Stimulated activated CD8-positive, alpha-beta memory T cell treated with anti-CD3 and anti-CD28 coated beads, Interleukin-12 subunit alpha, Interleukin-12 subunit beta, amount 100 ng/mL, for 24 hours (primary cell): Measurements from ENCODE around the gene ATP10A.

Experiments
- DNase-seq: peaks from one replicate; pipeline ENCODE4 v3.0.0-alpha.2; 2020; ENCODE audit errors: extremely low read depth

Gene ATP10A

GRCh38 chr15:25705433-25706115 lies 157.6 kb downstream of the ATP10A start:
- DNase-seq, result no peak

GRCh38 chr15:25703726-25704125 lies 159.4 kb downstream of the ATP10A start:
- no peak for DNase-seq

DNA sequence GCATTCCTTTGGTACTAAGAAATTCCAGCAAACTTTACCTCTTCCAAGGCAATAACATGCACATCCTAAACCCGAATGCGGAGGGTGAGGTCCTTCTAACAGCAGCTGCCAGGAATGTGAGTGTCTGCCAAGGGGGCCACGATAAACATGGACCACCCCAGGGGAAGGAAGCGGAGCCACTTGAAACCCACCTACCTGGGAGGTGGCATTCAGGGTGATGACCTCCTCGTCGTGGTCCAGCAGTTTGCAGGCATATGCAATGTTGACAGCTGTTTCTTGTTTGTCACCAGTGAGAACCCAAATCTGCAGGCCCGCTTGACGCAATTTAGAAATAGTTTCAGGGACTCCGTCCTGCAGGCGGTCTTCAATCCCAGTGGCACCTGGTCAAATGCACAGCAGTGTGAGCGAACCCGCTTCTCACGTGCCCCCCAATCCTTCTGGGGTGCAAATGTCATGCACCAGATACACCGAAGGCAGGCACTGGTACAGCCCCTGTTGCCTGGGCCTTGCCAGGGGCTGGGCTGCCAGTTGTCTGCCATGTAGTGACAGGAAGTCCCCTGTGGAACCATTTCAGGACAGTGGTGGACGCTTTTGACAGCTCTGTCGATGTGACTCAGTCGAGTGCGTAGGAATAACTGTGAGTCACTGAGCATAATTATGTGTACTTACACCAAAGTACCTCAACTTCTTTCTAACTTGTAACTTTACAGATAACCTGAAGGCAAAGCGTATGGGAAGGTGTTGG lies 161.2 kb downstream of the ATP10A start:
- DNase-seq, result no peak

DNA sequence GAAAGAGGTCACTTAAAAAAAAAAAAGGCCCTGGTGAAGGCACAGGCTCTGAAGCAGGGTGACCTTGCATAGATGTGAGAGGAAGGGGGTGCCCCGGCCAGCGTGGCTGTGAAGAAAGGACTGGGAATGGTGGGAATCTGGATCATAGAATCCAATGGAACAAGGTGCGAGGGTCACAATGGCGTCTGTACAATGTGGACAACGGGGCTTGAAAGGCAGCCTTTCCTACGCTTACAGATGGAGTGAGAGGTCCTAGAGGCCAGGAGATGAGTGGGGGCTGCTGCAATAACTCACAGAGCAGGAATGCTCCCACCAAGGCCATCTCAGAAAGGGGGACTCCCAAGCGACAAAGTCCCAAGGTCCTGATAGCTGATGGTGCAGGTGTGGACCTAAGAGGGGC lies 162.2 kb downstream of the ATP10A start:
- DNase-seq, result no peak

GRCh38 chr15:25697586-25697985 lies 165.5 kb downstream of the ATP10A start:
- DNase-seq, result no peak

GRCh38 chr15:25695875-25696760 lies 167.0 kb downstream of the ATP10A start:
- DNase-seq, result no peak

- no peak for DNase-seq
Observed at GRCh38 chr15:25694823-25695312, 168.3 kb downstream of the ATP10A start.

DNA sequence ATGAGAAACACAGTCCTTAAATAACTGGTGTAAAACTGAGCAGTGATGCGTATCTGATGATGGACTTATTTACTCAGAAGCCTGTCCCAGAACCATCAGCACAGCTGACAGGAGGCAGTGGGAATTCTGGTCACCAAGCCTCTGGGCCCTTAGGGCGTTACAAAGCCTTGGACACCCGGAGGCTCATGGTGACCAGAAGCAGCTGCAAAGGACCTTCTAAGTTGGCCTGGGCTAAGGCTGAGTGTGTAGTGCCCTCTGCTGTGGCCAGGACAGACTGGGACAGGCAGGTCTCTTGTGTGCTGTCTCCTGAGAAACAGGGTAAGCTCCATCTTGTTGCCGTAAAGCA lies 168.9 kb downstream of the ATP10A start:
- no peak for DNase-seq

GRCh38 chr15:25693321-25694238 lies 169.5 kb downstream of the ATP10A start:
- DNase-seq, result no peak

DNA sequence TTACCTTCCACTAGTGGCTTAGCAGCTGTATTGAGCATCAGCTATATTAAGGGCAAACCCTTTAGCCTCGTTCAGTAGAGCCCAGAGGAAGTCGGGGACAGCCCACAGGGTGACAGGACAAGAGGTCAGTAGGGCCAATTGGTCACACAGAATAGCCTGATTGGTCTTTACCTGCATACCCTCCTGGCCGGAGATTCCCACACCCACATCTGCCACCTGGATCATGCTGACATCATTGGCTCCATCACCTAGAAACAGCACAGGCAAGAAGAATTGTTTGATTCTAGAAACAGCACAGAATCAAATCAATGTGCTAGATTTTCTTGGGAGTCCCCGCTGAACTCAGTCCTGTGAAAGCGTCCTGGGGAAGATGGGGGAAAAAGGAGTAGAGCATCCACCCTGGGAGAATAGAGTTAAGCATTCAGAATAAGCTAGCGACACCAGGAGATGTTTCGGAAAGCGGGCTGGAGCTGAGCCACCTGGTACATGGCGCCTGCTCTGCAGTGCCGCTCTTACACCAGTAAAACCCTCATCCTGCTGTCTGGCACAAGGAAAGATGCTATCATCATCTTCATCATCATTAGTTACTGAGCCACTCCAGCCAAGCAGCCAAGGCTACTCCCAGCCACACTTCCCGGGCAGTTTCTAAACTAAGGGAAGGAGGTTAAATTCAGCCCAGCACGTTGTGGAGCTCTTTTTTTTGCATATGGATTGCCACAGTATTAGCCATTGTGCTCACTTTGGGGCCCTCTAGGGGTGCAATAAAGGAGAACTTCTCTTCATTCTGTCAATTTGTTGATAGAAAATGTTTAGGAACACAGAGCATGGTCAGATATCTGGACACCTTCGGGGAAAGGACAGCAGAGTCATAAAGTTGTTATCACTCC lies 171.3 kb downstream of the ATP10A start:
- no peak for DNase-seq

- DNase-seq, result no peak
Observed at GRCh38 chr15:25690673-25691543, 172.2 kb downstream of the ATP10A start.

DNA sequence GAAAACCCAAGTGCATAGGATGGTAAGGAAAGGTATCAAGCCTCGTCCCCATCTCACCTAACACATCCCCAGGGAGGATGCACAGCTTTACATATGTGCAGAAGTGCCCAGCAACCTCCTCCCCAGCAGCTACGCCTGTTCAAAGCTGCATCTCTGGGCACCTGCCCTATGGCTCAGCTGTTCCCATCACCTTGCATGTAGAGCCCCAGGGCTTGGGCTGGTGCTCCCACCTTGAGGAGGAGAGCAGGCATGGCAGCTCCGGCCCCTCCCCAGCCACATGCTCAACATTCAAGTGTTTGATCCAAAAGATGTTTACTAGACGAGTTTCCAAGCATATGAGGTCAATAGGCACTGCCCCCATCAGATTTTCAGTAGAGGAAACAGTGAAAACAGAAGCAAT lies 173.5 kb downstream of the ATP10A start:
- DNase-seq, result no peak

DNA sequence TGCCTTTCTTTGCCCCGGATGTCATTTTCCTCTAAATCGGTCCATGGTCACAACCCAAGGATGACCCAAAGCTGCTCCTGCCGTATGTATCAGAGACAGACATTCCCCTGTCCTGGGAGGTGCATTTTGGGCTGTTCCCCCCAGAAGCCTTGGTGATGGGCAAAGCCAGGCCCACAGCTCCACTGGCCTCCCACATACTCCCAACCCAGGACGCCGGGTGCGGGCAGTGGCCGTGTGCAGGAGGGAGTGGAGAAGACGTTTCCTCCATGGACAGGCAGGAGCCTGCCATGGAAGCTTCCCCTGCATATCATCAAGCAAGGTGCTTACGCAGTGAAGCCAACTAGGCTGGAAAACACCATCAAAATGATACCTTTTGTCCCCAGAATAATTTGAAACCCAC lies 175.0 kb downstream of the ATP10A start:
- DNase-seq, result no peak

- no peak for DNase-seq
Observed at GRCh38 chr15:25687689-25688088, 175.4 kb downstream of the ATP10A start.

GRCh38 chr15:25687276-25687675 lies 175.9 kb downstream of the ATP10A start:
- no peak for DNase-seq

- no peak for DNase-seq
Observed at GRCh38 chr15:25686780-25687179, 176.3 kb downstream of the ATP10A start.

- no peak for DNase-seq
Observed at GRCh38 chr15:25684521-25685431, 178.4 kb downstream of the ATP10A start.

DNA sequence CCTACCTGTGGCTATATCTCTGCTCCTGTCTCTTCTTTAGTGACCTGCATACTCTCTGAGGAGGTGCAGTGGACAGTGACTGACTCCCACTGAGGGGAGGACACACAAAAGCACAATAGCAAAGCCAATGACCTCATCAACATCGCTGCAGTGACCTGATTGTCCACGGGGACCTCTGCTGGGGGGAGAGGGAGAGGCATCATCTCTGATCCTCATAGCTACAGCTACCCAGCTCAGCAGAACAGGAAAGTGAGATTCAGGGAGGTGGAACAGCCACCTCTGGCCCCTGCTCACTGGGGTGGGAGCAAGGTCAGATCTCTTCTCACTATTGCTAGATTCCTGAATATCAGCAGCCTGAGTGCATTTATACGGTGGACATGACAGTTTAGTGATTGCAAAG lies 179.2 kb downstream of the ATP10A start:
- DNase-seq, result no peak
